ENCODE data around the gene SPATS2.
"Not testable (repeated sequence)": the region's sequence is repeated elsewhere in the genome, so short reads cannot be mapped to it uniquely, and the experiment has no call there.

SPATS2 gene

GRCh38 chr12:49367381-49368239, at the start of gene SPATS2:
SPATS2 (plus strand) TSS chr12:49367462; CDS start chr12:49461013, 93,551 bp downstream.
- peak; percentile 88 for DNase-seq

- not testable (repeated sequence) for DNase-seq
Measured at GRCh38 chr12:49320411-49321103, 46.7 kb upstream of the SPATS2 start.

DNA sequence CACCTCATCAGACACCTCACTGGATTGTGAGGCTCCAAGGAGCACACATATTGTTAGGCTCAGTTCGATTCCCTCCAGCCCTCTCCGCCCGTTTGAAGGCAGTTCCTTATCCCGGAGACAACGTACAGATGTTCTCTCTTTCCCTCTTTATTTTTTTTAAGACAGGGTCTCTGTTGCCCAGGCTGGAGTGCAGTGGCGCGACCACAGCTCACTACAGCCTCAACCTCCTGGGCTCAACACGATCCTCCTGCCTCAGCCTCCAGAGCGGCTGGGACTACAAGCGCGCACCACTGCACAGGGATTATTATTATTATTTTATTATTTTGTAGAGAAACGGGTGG, 44.9 kb upstream of the SPATS2 start:
- DNase-seq: no peak

DNA sequence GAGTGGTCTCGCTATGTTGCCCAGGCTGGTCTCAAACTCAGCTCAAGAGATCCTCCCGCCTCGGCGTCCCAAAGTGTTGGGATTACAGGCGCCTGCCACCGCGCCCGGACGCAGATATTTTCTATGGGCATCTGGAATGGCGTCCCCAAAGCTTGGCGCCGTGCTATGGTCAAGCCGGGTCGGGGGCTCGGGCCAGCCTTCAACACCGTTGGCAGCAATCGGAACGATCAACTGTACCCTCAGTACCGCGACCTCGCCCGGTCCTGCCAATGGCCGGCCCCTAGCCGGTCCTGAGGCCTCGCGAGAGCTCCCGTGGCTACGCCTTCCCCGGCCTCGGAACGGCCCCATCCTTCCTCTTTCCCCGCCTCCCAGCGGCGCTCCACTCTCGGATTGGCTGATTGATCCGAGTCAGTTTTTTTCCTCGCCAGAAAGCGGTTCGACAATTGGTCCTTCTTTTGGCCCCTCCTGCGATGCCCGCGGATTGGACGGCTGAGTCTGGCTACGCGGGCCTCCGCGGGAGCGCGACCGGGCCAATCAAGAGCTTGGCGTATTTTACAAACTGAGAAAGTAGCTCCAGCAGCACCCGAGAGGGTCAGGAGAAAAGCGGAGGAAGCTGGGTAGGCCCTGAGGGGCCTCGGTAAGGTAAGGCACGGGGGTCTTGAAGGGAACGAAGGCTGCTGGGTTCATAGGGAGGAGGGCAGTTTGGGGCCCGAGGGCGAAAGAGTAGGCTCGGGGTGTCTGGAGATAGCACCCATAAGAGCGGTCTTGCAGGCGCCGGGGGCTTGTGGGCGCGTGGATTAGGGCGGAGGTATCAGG, 44.3 kb upstream of the SPATS2 start, which contains the start of gene TROAP:
Gene TROAP, plus strand, starts transcription at position 548 of the 816 bp plus-strand sequence. CDS start 354 bp downstream, outside the sequence.
- DNase-seq: peak; percentile 100

DNA sequence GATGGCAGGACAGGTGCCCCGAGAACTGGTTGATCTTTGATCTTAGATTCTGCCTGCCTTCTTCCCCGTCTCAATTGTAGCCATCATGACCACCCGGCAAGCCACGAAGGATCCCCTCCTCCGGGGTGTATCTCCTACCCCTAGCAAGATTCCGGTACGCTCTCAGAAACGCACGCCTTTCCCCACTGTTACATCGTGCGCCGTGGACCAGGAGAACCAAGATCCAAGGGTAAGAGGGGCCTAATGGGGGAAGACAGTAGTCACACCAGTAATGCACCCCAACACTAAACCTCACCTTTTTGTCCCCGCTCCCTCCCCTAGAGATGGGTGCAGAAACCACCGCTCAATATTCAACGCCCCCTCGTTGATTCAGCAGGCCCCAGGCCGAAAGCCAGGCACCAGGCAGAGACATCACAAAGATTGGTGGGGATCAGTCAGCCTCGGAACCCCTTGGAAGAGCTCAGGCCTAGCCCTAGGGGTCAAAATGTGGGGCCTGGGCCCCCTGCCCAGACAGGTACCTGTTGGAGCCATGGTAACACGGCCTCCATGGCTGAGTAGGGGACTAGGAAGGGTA, 43.7 kb upstream of the SPATS2 start:
- no peak for DNase-seq

GRCh38 chr12:49325606-49326005, 41.7 kb upstream of the SPATS2 start:
- DNase-seq: no peak

DNA sequence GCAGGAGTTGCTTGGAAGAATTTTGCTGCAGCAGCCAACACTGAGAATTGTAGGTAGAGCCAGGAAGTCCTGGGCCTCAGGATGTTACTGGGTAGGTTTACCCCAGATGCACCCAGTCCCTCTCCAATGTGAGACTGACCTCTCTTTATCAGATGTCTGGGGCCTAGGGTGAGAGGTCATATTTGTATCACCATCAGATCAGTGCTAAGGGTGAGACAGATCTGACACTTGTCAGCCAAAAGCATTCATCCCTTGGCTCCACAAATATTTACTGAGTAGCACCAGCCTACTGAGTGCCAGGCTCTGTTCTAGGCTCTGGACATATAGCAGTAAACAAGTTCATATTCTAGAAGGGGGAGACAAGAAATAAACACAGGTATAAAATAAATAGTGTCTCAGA, 39.9 kb upstream of the SPATS2 start:
- no peak for DNase-seq

DNA sequence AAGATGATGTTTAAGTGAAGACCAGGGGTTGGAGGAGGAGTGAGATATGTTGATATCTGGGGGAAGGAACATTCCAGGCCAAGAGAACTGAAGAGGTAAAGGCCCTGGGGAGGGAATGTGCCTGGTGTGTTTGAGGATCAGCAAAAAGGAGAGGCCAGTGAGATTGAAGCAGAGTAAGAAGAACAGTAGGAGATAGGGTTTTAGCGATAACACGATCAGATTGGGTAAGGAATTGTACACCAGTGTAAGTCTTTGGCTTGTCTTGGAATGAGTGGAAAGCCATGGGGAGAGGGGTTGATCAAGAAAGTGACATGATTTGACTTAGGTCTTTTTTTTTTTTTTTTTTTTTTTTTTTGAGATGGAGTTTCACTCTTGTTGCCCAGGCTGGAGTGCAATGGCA, 39.4 kb upstream of the SPATS2 start:
- no peak for DNase-seq

- DNase-seq: no peak
Measured at GRCh38 chr12:49328816-49329215, 38.4 kb upstream of the SPATS2 start.

DNA sequence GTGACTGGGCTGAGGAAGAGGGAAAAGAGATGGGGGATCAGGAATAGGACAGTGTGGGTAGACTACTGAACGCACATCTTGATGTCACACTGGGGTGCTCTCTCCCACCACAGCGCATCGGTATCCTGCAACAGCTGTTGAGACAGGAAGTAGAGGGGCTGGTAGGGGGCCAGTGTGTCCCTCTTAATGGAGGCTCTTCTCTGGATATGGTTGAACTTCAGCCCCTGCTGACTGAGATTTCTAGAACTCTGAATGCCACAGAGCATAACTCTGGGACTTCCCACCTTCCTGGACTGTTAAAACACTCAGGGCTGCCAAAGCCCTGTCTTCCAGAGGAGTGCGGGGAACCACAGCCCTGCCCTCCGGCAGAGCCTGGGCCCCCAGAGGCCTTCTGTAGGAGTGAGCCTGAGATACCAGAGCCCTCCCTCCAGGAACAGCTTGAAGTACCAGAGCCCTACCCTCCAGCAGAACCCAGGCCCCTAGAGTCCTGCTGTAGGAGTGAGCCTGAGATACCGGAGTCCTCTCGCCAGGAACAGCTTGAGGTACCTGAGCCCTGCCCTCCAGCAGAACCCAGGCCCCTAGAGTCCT, 37.1 kb upstream of the SPATS2 start:
- DNase-seq: no peak

GRCh38 chr12:49330631-49331379, 36.5 kb upstream of the SPATS2 start:
- DNase-seq: peak; percentile 30

- DNase-seq: peak; percentile 74
Measured at GRCh38 chr12:49331380-49332222, 35.7 kb upstream of the SPATS2 start.

DNA sequence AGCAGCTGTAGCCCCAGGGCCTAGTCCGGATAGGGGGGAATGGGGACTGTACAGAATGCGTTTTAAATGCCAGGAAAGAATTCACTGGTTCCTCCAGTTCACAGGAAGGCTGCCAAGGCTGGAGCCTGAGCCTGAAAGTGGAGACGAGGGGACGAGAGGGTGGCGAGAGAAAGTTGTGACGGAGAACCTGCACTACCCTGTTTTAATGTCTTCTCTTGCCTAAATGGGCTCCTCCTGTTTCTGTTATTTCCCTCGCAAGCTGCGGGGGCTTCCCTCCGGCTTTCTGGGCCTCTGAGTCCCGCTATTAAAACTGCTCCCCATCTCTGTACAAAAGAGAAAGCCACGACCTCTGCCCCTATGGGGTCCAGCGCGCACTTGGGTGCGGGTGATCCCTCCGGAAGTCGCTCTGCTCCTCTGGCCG, 34.8 kb upstream of the SPATS2 start:
- no peak for DNase-seq

- DNase-seq: no peak
Measured at GRCh38 chr12:49332891-49333371, 34.3 kb upstream of the SPATS2 start.

DNA sequence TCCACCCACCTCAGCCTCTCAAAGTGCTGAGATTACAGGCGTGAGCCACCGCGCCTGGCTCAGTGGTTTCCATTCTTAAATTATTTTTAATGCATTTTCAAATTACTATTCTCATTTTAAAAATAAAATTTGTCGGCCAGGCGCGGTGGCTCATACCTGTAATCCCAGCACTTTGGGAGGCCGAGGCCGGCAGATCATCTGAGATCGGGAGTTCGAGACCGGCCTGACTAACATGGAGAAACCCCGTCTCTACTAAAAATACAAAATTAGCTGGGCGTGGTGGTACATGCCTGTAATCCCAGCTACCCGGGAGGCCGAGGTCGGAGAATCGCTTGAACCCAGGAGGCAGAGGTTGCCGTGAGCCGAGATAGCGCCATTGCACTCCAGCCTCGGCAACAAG, 33.5 kb upstream of the SPATS2 start:
- DNase-seq: not testable (repeated sequence)

- no peak for DNase-seq
Measured at GRCh38 chr12:49334226-49334625, 33.0 kb upstream of the SPATS2 start.

- DNase-seq: no peak
Measured at GRCh38 chr12:49334681-49335080, 32.6 kb upstream of the SPATS2 start.

DNA sequence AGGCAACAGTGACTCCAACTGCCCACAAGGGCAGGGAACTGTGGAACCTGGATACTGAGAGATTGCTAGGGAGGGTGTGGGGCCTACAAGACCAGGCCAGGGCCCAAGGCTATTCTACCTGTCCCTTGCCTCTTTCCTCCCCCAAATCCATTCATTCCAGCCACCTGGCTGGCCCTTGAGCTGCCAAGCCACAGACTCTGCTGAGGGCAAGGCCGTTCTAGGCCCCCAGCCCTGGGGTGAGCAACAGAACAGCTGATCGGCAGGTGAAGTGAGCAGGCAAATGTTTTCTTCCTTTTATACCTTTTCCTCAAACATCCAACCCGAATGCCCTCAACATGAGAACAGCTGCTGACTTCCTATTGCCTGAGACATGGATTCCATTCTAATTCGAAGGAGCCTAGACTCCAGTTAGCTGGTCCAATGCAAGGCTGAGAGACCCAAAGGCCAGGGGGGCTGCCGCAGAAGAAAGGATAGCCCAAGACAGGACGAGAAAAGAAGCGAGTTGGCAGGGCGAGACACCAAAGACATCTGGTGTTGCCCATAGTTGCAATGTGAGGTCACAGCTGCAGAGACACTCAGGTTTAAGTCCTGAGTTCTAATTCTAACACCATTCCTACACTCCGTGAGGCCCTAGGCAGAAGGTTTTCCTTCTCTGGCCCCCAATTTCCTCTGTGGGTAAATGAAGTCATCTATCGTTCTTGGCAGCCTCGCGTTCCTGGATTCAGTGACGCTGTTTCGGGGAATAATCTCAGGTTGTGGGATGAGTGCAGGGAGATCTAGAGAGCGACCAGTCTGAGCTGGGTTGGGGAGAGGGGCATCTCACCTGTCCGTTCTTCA, 31.9 kb upstream of the SPATS2 start:
- DNase-seq: no peak

DNA sequence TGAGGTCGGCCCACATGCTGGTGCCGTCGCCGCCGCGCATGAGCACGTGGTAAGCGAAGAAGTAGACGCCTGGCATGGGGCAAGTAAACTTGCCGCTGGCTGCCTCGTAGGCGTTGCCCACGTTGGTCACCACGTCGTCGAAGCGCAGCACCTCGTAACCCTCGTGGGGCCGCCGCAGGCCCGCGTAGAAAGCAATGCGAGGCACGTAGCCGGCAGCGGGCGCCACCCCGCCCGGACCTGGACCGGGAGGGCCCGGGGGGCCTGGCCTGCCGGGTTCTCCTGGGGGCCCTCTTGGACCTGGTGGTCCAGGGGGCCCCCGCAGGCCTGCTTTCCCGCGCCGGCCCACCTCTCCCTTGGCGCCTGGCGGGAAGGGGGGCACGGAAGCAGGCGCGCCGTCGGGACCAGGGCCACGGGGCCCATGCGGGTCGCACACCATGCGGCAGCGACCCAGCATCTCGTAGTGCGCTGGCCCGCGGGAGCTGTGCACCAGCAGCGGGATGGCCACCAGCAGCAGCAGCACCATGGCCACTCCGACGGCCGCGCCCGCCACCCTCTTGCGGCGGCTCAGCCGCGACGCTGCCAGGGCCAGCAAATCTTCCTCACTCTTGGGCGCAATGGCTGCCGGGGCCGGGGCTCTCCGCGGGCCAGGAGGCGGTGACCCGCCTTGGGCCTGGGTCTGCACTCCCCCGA, 31.2 kb upstream of the SPATS2 start:
- DNase-seq: no peak

Data from NCI-H82 (cell line).